ENCODE results near the gene UGGT1. TPM values are rescaled to one million over a fixed set of nuclear protein-coding genes. Genes with fewer than 3 reads are reported as not detected.

The UGGT1 gene
- total and polyA plus RNA-seq, 2 donors (not counting 3 experiments of a cell fraction or from before 2014, with no cell fraction given), result 27.6 to 83.2 TPM

GRCh38 chr2:128178149-128178649 lies 87.2 kb downstream of the UGGT1 start:
- Histone ChIP-seq H3K79me2 (ENCODE audit: control insufficient read depth, insufficient read depth, low read length) (no peaks in the 10 kb centered on the region), H3K27me3 (ENCODE audit: control insufficient read depth in 2 of 2, insufficient read depth in 2 of 2, low read length in 2 of 2) (no peaks in the 10 kb centered on the region), H3K36me3 (ENCODE audit: control insufficient read depth in 2 of 2, extremely low read depth in 1 of 2, insufficient read depth in 2 of 2, low read length in 2 of 2) (peaks cover 16 to 22% of the 10 kb centered on the region in 2 experiments), H3K4me3 (replicated peaks in 1 of 3; ENCODE audit: insufficient read depth in 1 of 3, low read depth in 1 of 3, low read length in 3 of 3) (no peak overlapping the region), H3K9me3 (replicated peaks; ENCODE audit: control insufficient read depth, insufficient read depth, low read length) (no peaks in the 10 kb centered on the region), H3K4me1 (ENCODE audit: control insufficient read depth, extremely low read depth, insufficient read depth, low read length) (peaks cover 23% of the 10 kb centered on the region), H3K4me2 (ENCODE audit: insufficient read depth, low read length) (no peak overlapping the region), H4K20me1 (replicated peaks; ENCODE audit: control insufficient read depth, extremely low read depth, insufficient read depth, low read length) (no peaks in the 10 kb centered on the region), H3K27ac (ENCODE audit: insufficient read depth, low read depth, low read length) (no peak overlapping the region), H3K9me1 (replicated peaks; ENCODE audit: control insufficient read depth, extremely low read depth, insufficient read depth, low read length) (no peaks in the 10 kb centered on the region), H3K9ac (replicated peaks; ENCODE audit: extremely low read depth, insufficient read depth, low read length) (no peak overlapping the region), H2AFZ (ENCODE audit: low read depth, low read length) (no peak overlapping the region)
- intact Hi-C loops (cut with micrococcal nuclease), result loop anchor here (10.0 kb wide), 1 partner anchor 357 kb away; no protein-coding TSS in a partner anchor
- no TSS peak for BruUV-seq (replicated peaks)
- TF ChIP-seq JUN (IDR thresholded peaks at IDR 0.05; ENCODE audit: borderline replicate concordance, insufficient read depth, insufficient read length, low read depth) (no peak), MYC (IDR thresholded peaks at IDR 0.05; ENCODE audit: low read depth, low read length) (no peak), POLR2AphosphoS5 (IDR thresholded peaks at IDR 0.05; ENCODE audit: insufficient read depth, low read depth, low read length) (no peak), GATA2 (IDR thresholded peaks at IDR 0.05; ENCODE audit: insufficient read depth, insufficient read length, low read depth, low read length) (no peak), MAX (IDR thresholded peaks at IDR 0.05; ENCODE audit: insufficient read depth, insufficient read length) (no peak), EZH2 (IDR thresholded peaks at IDR 0.05; ENCODE audit: borderline replicate concordance, low read depth, low read length, severe bottlenecking) (no peak), FOS (IDR thresholded peaks at IDR 0.05; ENCODE audit: borderline replicate concordance, insufficient read depth, low read length) (no peak), POLR2A (IDR thresholded peaks at IDR 0.05; ENCODE audit: low read depth, low read length) (no peak), CTCF (IDR thresholded peaks at IDR 0.05; ENCODE audit: extremely low read depth in 1 of 2, insufficient read depth in 1 of 2, low read depth in 1 of 2, low read length in 2 of 2) (no peak)
- no peak for FAIRE-seq
- ChIA-PET POLR2A (no interaction called here), CTCF (interaction anchor here (1.0 to 2.9 kb wide), 13 partner anchors 8 to 1745 kb away, joined by 3 to 66 read pairs (median 6); no protein-coding TSS in a partner anchor)
- dilution Hi-C loops (cut with MboI; ENCODE audit: extremely low pct_ligation_motif_present, low sequenced_read_pairs), result no loop called here
- no peak for DNase-seq (ENCODE audit: low read depth, low spot score)

All from endothelial cell of umbilical vein (primary cell).